ENCODE measurements around the gene TRIL. TPM values are rescaled to one million over a fixed set of nuclear protein-coding genes. Genes with fewer than 3 reads are reported as not detected.

The TRIL gene
- total and polyA plus RNA-seq, 9 donors, result 16.9 to 63.5 (median 37.9) TPM

DNA sequence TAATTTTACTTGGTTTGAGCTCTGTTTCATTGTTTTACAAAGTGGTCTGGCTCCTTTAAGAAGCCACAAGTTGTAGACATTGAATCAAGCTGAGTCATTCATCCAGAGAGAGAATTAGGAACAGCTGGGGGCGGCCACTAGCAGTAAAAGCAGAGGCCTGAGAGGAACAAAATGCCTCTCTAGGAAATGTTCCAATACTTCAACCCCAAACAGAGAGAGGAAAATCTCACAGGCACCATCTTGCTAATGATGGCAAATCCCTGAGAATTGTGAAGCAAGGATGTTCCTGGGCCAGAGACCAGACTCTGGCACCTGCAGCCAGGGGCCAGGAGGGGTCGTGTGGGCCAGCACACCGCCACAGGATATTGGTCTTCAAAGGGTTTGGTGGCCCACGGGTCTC lies 26.5 kb upstream of the TRIL start:
- DNase-seq, result peak; percentile 91
- Histone ChIP-seq H3K4me1 (ENCODE audit: control insufficient read depth, insufficient read depth, low read length) (peaks cover 37% of the 10 kb centered on the region), H3K9me3 (replicated peaks; ENCODE audit: control insufficient read depth, low read depth, low read length) (no peaks in the 10 kb centered on the region), H3K27me3 (ENCODE audit: control insufficient read depth, insufficient read depth, low read length) (no peaks in the 10 kb centered on the region), H3K4me3 (ENCODE audit: low read length) (no peak overlapping the region), H3K36me3 (ENCODE audit: control insufficient read depth, insufficient read depth, low read length) (no peaks in the 10 kb centered on the region), H3K27ac (ENCODE audit: low read length) (peak overlapping the region; percentile 78)
- WGBS (ENCODE audit: insufficient coverage), result 33% methylated on average over 3 of the region's 4 CpGs

DNA sequence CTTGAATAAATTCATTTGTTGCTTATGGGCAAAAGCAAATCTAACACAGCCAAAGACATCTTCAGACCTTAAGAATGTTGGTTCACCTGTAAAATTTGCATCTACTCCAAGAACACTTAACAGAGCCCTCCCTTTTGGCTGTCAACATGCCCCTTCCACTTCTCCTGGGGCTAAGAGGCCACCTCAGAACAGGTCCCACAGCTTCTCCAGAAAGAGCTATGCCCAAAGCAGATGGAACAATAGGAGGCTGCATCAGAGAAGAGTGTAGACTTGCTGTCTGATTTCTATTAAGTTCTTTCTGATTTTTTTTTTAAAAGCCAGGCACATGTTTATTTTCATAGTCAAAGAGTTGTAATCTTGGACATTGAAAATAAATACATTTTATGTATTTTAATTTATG lies 26.1 kb upstream of the TRIL start:
- Histone ChIP-seq H3K9me3 (replicated peaks; ENCODE audit: control insufficient read depth, low read depth, low read length) (no peaks in the 10 kb centered on the region), H3K4me3 (ENCODE audit: low read length) (no peak overlapping the region), H3K27me3 (ENCODE audit: control insufficient read depth, insufficient read depth, low read length) (no peaks in the 10 kb centered on the region), H3K27ac (ENCODE audit: low read length) (no peak overlapping the region), H3K4me1 (ENCODE audit: control insufficient read depth, insufficient read depth, low read length) (peaks cover 36% of the 10 kb centered on the region), H3K36me3 (ENCODE audit: control insufficient read depth, insufficient read depth, low read length) (no peaks in the 10 kb centered on the region)
- DNase-seq, result no peak

DNA sequence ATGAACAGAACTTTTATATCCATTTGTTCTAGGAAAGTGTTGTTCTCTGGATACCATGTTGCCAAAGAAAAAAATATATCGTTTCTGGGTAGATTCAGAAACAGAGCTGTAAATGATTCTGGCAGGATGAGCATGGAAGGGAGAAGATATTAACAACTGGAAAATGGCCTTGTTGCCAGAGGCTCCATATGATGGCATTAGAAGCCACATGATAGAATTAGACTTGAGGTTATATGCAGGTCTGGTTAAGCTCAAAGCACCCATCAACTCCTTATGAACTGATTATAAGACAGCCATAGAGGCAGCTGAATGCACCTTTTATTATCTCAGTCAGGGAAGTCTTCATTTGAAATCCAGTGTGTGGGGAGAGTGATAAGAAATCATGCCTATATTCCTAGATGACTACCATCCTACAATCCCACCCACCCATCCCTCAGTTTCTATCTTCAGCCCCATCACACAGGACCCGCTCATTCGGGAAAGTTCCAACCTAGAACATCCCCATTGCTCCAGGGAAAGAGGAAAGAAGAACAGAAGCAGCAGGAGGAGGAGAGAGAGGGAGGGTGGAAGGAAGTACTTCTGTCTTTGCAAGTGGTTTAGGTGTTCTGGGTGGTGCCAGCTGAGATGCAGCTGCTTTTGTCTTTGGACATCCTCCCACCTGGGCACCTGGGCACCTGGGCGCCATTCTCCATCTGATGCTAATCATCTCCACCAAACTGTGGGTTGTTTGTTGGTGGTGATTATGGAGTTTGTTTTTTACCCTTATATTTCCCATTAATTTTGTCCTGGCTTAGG lies 25.5 kb upstream of the TRIL start:
- Histone ChIP-seq H3K27ac (ENCODE audit: low read length) (no peak overlapping the region), H3K36me3 (ENCODE audit: control insufficient read depth, insufficient read depth, low read length) (no peaks in the 10 kb centered on the region), H3K27me3 (ENCODE audit: control insufficient read depth, insufficient read depth, low read length) (no peaks in the 10 kb centered on the region), H3K4me1 (ENCODE audit: control insufficient read depth, insufficient read depth, low read length) (peaks cover 33% of the 10 kb centered on the region), H3K9me3 (replicated peaks; ENCODE audit: control insufficient read depth, low read depth, low read length) (no peaks in the 10 kb centered on the region), H3K4me3 (ENCODE audit: low read length) (no peak overlapping the region)
- 33% methylated on average over 1 of the region's 4 CpGs for WGBS (ENCODE audit: insufficient coverage)
- no peak for DNase-seq

DNA sequence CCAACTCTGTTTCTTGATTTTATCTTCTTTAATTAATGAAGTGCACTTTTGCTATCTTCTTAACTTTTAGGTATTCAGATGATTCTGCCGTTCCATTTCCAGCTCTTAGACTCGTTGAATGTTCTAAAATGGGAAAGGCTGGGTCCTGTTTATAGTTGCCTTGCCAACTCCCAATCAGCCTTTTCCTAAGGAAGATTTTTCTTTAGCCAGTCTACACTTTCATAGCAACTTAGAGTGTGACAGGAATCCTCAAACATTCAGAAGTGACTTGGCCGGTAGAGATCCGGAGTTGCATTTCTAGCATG lies 23.0 kb upstream of the TRIL start:
- H3K36me3 ChIP-seq (ENCODE audit: control insufficient read depth, insufficient read depth, low read length), result no peaks in the 10 kb centered on the region
- no peaks in the 10 kb centered on the region for H3K27me3 ChIP-seq (ENCODE audit: control insufficient read depth, insufficient read depth, low read length)
- H3K4me1 ChIP-seq (ENCODE audit: control insufficient read depth, insufficient read depth, low read length), result peaks cover 19% of the 10 kb centered on the region
- no peak overlapping the region for H3K27ac ChIP-seq (ENCODE audit: low read length)
- H3K9me3 ChIP-seq (replicated peaks; ENCODE audit: control insufficient read depth, low read depth, low read length), result no peaks in the 10 kb centered on the region
- no peak overlapping the region for H3K4me3 ChIP-seq (ENCODE audit: low read length)
- peak; percentile 39 for DNase-seq
- no CpG with 5 or more reads among the region's 4 CpGs for WGBS (ENCODE audit: insufficient coverage)

DNA sequence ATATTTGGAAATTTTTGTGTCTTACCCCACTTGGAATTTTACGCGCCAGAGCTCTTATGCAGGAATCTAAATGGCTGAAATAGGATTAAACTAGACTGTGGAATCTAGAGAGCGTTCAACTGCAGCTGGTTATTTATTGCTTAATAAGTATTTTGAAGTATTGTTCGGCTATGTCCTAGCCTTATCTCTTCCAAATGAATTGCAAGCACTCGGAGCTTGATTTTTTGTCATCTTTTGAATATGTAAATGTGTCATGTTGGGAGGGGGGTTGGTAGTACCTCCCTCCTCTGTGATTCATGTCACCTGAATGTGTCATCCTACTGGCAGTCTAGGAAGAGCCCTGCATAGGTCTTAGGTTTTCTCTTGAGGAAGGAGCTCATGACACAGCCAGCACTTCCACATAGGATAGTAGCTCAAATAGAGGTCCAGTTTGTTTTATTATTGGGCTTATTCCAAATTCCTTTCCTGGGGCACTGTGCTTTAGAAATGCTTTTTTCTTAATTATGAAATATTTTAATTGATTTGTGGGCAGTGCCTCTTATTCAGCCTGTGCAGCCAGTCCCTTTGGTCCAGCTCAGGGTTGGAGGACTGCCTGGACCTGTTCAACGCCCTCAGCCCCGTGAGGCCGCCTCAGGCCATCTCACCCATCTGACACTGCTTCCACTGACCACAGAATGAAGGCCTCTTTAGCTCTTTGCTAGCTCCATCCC lies 22.5 kb upstream of the TRIL start:
- 80% methylated on average over 2 of the region's 8 CpGs for WGBS (ENCODE audit: insufficient coverage)
- H3K27ac ChIP-seq (ENCODE audit: low read length), result no peak overlapping the region
- H3K4me3 ChIP-seq (ENCODE audit: low read length), result no peak overlapping the region

DNA sequence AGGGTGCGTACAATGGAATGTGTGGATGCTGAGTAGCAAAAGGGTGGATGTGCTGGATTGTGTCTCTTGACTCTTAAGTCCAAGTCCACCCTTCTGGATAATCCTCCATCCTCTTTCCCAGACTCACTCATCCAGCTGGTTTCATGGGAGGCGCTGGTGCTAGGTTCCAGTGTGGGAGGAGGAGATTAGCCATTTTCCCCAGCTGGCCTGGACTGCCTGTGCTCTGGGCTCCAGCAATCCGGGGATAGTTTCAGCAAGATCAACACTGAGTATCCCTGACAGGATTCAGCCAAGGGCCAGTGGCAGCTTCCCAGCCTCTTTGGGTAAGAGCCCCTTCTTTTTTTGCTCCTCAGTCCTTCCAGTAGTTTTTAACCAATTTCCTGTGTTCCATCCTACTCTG lies 21.6 kb upstream of the TRIL start:
- Histone ChIP-seq H3K4me3 (ENCODE audit: low read length) (no peak overlapping the region), H3K36me3 (ENCODE audit: control insufficient read depth, insufficient read depth, low read length) (no peaks in the 10 kb centered on the region), H3K27ac (ENCODE audit: low read length) (no peak overlapping the region), H3K9me3 (replicated peaks; ENCODE audit: control insufficient read depth, low read depth, low read length) (no peaks in the 10 kb centered on the region), H3K4me1 (ENCODE audit: control insufficient read depth, insufficient read depth, low read length) (peaks cover 13% of the 10 kb centered on the region), H3K27me3 (ENCODE audit: control insufficient read depth, insufficient read depth, low read length) (no peaks in the 10 kb centered on the region)
- peak; percentile 83 for DNase-seq
- WGBS (ENCODE audit: insufficient coverage), result 13% methylated on average over 1 of the region's 3 CpGs

More for the DNA sequence above, 22.5 kb upstream of the TRIL start:
- Histone ChIP-seq H3K27me3 (ENCODE audit: control insufficient read depth, insufficient read depth, low read length) (no peaks in the 10 kb centered on the region), H3K9me3 (replicated peaks; ENCODE audit: control insufficient read depth, low read depth, low read length) (no peaks in the 10 kb centered on the region), H3K36me3 (ENCODE audit: control insufficient read depth, insufficient read depth, low read length) (no peaks in the 10 kb centered on the region), H3K4me1 (ENCODE audit: control insufficient read depth, insufficient read depth, low read length) (peaks cover 18% of the 10 kb centered on the region)
- peak; percentile 65 for DNase-seq

DNA sequence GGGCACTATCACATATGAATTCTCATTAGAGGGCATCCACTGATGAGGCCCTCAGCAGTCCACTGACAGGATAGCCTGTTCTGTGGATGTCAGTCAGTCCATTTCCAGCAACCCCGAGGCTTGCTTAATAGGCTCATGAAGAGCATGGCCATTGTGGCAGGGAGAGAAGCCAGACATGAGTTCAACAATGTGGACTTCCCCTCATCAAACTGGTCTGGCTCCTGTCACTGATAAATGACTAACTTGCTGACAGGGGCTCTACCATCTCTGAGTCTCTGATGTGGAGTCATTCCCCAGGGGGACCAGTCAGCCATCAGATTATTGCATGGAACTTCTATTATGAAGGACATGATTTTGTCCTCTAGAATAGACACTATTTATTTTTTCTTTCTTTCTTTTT lies 19.8 kb upstream of the TRIL start:
- Histone ChIP-seq H3K27me3 (ENCODE audit: control insufficient read depth, insufficient read depth, low read length) (no peaks in the 10 kb centered on the region), H3K36me3 (ENCODE audit: control insufficient read depth, insufficient read depth, low read length) (no peaks in the 10 kb centered on the region), H3K27ac (ENCODE audit: low read length) (no peak overlapping the region), H3K4me1 (ENCODE audit: control insufficient read depth, insufficient read depth, low read length) (peaks cover 9% of the 10 kb centered on the region), H3K4me3 (ENCODE audit: low read length) (no peak overlapping the region), H3K9me3 (replicated peaks; ENCODE audit: control insufficient read depth, low read depth, low read length) (peaks cover 3% of the 10 kb centered on the region)
- DNase-seq, result no peak
- no CpG with 5 or more reads among the region's 1 CpG for WGBS (ENCODE audit: insufficient coverage)

DNA sequence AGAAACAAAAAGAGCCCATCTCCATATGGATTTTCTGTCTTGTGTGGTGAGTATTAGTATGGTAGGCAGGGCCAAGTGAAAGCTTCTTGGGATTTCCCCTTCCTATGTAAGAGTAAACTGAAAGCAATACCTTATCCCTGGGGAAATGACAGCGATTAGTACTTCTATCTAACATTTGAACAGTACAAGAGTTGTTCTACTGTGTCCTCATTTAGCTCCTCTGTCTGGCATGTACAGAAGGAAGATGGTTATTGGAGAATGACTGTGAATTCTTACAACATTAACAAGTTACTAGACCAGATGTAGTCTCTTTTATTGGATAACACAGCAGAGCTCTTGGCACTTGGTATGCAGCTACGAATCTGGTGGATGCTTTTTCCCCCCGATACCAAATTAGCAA lies 17.9 kb upstream of the TRIL start:
- Histone ChIP-seq H3K4me1 (ENCODE audit: control insufficient read depth, insufficient read depth, low read length) (peaks cover 9% of the 10 kb centered on the region), H3K4me3 (ENCODE audit: low read length) (no peak overlapping the region), H3K27me3 (ENCODE audit: control insufficient read depth, insufficient read depth, low read length) (no peaks in the 10 kb centered on the region), H3K27ac (ENCODE audit: low read length) (no peak overlapping the region), H3K9me3 (replicated peaks; ENCODE audit: control insufficient read depth, low read depth, low read length) (peaks cover 4% of the 10 kb centered on the region), H3K36me3 (ENCODE audit: control insufficient read depth, insufficient read depth, low read length) (no peaks in the 10 kb centered on the region)
- DNase-seq, result peak; percentile 44
- 25% methylated on average over 2 of the region's 3 CpGs for WGBS (ENCODE audit: insufficient coverage)

DNA sequence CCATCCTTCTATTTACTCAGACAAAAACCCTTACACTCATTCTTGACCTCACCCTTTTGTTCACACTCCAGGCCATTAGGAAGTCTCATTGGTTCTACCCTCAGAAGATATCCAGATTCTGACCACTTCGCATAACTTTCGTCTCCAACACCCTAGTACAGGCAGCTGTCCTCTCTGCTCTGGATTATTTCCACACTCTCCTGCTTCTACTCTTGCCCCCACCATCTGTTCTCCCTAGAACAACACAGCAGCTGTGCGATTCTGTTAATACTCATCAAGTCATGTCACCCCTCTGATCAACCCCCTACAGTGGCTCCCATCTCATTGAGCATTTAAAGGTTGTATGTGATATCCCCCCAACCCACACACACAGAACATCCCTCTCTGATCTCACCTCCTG lies 15.5 kb upstream of the TRIL start:
- Histone ChIP-seq H3K4me1 (ENCODE audit: control insufficient read depth, insufficient read depth, low read length) (no peaks in the 10 kb centered on the region), H3K36me3 (ENCODE audit: control insufficient read depth, insufficient read depth, low read length) (no peaks in the 10 kb centered on the region), H3K4me3 (ENCODE audit: low read length) (no peak overlapping the region), H3K9me3 (replicated peaks; ENCODE audit: control insufficient read depth, low read depth, low read length) (peaks cover 4% of the 10 kb centered on the region), H3K27ac (ENCODE audit: low read length) (no peak overlapping the region), H3K27me3 (ENCODE audit: control insufficient read depth, insufficient read depth, low read length) (no peaks in the 10 kb centered on the region)
- peak; percentile 48 for DNase-seq
- 88% methylated on average over 3 of the region's 3 CpGs for WGBS (ENCODE audit: insufficient coverage)

DNA sequence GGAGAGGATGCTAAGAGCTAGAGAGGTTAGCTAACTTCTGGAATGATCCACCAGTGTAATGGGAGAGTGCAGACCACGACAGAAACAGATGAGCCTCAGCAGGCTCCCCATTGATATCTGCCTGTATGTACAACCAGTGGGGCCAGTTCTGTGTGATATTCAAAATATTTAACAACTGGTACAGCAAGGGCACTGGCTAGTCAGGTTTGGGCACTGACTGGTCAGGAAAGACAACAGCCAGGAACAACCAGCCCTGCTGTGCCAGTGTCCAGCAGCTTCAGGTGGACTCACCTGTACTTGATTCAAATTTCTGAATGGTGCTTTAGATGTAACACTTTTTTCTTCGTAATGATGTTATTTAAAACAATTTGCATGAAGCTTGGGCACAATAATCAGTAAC lies 5.9 kb upstream of the TRIL start:
- Histone ChIP-seq H3K27ac (ENCODE audit: low read length) (no peak overlapping the region), H3K36me3 (ENCODE audit: control insufficient read depth, insufficient read depth, low read length) (no peaks in the 10 kb centered on the region), H3K27me3 (ENCODE audit: control insufficient read depth, insufficient read depth, low read length) (no peaks in the 10 kb centered on the region), H3K4me1 (ENCODE audit: control insufficient read depth, insufficient read depth, low read length) (peaks cover 2% of the 10 kb centered on the region), H3K9me3 (replicated peaks; ENCODE audit: control insufficient read depth, low read depth, low read length) (no peaks in the 10 kb centered on the region), H3K4me3 (ENCODE audit: low read length) (no peak overlapping the region)
- 33% methylated on average over 1 of the region's 2 CpGs for WGBS (ENCODE audit: insufficient coverage)
- DNase-seq, result no peak

Measured in muscle of leg (tissue), 11 donors.